DMS79 (cell line): Measurements from ENCODE around the gene GPR153.

Experiments
- DNase-seq: peaks from one replicate; lab custom pipeline; 2025; lab: John Stamatoyannopoulos, UW

Gene GPR153

DNA sequence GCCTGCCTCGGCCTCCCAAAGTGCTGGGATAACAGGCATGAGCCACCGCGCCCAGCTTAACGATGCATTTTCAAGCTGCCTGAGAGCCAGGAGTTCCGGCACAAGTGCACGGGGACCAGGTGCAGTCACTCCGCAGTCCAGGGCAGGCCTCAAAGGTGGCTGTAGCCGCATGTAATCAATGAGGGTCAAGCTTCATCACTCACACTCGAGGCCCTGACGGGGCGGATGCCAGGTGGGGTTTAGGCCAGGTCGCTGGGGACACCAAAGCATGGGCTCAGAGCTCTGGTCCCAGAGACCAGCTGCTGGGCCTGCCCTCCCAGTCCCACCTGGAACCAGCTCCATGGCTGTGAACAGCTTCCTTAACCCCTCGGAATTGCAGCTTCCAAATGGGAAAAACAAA is 26.1 kb upstream of the GPR153 start:
- no peak for DNase-seq

DNA sequence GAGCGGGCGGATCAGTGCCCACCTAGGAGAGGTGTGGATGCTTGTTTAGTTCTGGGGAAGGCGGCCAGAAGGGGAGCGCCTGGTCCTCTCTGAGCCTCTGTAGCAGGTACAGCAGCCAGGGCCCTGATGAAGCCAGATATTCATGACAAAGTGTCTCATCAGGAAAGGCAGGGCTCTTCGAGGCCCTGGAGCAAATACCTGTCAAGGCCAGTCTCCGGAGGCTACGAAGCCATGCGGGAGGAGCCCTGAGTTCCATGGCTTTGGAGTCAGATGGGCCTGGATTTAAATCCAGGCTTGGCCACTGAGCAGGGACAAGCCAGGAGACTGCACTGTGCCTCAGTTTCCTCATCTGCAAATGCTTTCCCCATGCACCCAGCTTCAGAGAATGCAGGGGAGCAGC is 25.4 kb upstream of the GPR153 start:
- no peak for DNase-seq

DNA sequence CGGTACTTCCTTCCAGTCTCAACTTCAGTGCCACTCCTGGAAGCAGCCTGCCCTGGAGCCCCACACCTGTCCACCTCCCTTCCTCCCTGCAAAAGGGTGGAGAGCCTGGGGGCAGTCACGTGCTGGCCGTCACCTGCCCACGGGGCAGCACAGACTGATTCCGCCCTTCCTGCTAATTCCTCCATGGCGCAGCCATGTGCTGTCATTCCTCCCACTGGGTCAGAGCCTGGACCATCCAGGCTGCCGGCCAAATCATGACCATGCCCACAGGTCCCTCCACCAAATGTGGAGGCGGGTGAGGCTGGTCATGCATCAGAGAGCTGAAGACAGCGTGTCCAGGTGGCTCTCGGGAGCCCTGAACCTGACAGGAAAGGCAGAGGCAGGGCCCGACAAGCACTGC is 24.4 kb upstream of the GPR153 start:
- no peak for DNase-seq

DNA sequence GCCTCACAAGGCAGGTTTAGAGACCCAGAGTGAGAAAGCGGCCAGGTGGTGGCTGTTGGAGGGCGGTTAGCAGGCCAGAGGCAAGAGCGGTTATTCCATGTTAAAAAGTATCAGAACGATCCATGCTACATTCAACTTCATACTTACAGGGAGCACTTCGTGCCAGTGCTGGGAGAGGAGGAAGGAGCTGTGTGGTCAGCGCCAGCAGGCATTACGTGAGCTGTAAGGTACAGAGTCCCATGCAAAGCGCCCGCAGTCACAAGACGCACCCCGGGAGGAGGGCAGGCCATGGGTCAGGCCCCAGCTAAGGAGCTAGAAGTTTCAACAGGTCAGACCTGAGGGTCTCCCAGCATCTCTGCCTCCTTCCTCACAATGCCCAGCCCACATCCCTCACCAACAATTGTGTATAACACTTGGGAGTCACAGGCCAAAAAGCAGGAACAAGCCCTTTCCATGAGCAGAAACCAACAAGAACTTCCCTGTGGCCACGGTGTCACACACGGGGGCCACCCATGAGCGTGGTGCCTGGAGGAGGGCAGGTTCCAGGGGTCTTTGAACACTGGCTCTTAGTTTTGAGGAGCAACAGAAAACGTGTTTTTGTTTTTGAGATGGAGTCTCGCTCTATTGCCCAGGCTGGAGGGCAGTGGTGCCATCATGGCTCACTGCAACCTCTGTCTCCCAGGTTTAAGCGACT is 21.8 kb upstream of the GPR153 start:
- DNase-seq: no peak

DNA sequence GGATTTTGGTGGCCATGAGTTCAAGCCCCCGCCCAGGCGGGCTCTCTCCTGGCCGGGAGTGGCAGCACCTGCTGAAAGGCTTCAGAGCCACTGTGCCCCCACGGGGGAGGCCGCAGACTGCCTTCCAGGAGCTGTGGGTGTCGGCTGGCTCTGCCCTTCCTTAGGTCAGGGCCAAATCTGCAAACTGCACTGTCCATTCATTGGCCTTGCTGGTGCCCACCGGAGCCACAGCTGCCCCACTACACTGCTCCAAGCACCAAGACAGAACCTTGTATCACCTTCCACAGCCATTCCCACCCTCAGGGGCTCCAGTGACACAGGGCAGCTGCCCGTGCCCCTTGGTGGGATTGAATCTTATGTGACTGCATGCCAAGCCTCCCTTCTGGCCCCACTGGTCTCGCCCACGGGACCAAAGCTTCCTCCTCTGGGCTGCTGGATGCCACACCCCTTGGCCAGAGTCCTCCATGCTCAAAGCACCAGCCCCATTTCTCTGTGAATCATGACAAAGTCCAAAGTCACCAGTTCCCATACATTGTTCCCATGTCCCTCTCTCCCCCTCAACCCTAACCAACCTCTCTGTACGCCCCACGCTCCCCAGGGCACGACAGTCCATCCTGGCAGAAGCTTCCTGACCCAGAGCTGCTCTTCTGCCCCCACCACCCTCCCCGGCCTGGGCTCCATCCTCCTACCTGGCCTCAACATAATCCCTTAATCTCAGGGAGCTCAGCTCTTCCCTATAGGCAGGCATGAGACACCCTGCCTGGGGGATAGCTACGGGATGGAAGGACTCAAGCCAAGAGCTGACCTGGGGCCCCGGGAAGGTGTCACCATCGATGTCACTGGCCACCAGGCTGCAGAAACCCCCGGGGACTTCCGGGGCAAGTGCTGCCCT is 20.9 kb upstream of the GPR153 start:
- no peak for DNase-seq

DNA sequence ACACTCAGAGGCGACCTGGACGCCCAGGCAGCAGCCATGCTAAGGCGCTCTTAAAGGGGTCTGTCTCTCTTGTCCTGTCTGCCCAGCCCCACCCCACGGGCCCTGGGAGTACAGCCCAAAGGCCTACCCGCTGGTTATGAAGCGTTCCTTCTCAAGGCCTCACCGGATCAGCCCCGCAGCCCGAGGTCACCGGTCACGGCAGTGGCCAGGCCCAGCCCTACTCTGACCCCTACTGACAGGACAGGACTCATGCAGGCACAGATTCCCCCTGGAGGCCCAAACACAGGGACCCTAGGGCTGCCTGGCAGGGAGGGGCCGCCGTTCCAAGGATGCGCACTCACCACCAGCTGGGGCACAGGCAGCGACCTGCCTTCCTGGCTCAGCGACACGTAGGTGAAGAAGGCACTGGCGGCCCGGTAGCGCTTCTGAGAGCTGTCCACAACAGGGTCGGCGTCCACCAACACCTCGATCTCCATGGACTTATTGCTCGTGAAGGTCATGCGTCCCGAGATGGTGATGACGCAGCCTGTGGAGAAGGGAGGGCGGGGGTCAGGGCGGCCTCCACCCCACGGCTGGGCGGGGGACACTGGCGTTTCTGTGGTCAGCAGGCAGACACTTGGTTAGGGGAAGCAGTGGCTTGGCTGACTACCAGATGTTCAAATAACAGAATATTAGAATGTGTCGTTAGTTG is 20.0 kb upstream of the GPR153 start:
- no peak for DNase-seq

DNA sequence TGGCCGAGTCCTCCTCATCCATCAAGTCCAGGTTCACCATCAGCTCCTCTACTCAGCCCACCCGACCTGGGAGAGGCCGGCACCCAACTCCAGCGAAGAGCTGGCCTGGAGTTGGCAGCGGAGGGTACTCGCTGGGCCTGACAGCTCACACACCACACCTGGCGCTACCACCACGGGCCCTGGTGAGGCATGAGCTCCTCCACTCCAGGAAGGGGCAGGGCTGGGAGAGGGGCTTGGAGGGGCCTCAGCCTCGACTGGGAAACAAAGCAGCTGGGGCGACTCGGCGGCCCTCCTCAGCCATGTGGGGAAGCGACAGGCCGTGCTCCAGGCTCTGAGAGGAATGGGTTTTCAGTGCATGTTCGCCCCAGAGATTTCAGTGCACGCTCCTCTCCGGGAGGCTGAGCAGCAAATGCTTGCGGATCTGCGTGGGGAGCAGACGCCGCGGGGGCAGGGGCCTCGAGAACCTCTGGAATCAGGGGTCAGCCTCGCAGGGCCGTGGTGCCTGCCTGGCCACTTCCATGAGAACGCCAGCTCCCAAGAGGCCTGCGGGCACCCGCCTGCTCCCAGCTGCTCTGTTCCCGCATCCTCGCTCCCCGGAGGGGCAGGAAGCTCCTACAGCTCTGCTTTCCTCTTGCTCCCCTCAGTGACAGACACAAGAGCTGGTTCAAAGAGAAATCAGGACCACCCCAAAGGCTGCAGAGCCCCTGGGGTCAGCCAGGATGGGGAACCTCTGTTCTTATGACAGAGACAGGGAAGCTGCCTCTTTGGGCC is 18.9 kb upstream of the GPR153 start:
- DNase-seq: no peak

DNA sequence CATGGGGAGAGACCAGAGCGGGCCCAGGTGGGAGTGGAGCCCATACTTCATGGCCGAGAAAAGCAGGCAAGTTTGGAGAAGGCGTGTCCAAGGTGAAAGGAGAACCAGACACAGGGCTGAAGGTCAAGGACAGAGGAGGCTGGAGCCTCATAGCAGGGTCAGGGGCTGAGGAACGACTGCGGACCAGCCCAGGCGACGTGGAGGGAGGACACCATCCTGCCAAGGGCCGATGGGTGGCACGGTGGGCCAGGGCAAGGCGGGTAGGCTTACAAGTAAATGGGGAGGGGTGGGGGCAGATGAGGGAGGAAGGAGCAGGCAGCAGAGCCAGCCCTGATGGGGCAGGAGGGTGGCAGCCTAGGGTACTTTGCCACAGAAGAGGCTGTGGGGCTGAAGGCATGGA is 18.2 kb upstream of the GPR153 start:
- DNase-seq: no peak

DNA sequence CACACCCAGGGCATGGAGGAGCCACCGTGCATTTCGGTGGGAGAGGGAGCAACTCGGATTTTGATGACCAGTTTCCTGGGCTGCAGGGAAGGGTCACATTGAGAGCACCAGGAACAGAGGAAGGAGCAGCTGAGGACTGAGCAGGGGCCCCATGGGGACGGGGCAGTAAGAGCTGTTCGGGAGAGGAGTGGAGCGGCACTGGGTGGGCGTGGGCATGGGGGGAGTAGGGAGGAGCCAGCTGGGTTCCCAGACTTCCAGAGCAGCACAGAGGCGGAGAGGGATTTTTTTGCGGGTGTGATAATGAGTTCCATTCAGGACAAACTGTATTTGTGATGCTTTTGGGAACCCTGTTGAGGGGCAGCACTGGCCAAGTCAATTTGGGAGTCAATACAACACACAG is 17.4 kb upstream of the GPR153 start:
- no peak for DNase-seq

DNA sequence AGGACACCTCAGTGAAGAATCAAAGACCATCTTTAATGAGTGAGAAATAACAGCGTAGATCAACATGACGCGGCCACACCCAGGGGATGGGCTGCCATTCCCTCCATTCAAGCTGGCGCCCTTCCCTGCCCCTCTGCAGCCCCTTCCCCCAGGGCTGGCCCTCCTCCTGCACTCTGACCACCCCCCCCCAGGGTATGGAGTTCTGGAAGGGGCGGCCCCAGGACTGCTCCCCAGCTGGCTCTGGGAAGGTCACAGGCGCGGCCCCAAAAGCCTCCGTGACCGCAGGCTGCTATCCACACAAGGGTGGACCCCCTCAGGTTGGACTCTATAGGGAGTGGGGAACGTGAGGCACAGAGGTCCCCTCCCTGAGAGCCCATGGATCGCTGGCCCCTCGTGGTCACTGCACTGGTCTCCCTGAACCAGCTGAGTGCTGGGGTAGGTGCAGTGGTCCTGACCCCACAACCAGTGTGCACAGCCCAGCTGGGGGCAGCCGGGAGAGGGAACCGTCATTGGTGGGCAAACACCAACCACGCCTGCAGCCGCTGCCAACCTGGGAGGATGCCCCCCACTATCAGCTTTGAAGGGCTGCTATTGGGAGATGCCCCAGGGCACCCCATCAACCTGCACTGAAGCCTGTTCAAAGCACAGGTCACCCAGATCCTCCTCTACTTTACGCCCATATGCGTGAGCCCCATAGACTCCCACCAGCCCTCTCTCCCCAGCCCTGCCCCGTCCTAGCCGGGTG is 16.1 kb upstream of the GPR153 start:
- DNase-seq: no peak

DNA sequence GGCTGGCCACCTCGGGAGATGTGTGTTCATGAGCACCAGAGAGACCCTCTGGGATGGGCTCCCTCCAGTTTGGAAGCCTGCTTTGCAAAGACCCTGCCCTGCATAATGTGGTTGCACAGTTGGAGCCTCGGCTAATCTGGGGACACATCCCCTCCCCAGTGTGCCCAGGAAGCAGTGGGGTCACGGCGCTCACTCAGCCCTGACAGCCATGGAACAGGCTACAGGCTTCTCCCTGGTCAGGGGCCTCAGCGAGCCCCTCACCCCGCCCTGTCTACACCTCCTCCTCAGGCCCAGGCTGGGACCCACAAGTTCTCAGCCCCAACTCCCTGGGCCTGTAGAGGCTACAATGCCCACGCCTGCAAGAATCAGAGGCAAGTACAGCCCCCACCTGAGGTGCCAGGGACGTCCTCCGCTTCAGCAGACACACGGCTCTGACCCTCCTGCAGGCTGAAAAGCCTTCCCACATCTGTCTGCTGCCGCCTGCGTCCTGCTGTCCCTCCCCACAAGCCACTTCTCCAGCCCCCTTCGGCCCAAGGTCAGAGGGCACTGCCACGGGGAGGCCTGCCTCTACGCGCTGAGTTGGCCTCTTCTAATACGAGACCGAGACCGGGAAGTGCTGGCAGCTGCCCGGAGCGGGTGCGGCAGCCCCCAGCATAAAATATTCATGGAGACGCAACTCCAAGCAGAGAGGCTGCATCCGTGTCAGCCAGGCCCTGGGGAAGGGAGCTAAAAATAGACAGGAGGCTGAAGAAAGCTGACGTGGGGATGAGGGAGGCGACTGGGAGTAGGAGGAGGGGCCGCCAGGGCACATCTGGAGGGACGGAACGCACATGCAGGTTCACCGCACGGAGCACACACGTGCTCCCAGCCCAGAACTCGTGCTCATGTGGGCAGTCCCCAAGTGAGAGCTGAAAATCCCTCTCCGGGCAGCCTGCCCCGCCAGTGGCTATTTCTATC is 15.2 kb upstream of the GPR153 start:
- DNase-seq: no peak

DNA sequence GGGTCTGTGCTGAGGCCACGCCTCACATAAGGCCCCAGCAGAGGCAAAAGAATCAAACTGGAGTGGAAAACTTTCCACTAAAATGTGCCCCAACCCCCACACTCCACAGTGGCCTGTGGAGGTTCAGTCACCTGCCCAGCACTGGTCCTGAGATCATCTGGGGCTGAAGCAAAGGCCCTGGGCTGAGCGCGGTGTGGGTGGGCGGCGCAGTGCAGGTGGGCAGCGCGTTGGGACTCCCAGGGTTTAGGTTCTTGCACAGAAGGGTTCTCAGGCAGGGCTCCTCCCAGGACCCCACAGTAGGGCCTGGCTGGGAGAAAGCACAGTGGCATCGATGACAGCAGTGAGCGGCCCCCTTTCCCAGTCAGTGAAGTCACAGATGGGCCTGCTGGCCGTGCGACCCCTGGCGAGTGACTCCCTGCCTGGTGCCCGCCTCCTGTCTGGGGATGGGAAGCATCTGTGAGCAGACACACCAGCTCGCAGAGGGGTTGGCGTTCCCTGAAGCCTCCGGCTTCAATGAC is 13.8 kb upstream of the GPR153 start:
- no peak for DNase-seq

DNA sequence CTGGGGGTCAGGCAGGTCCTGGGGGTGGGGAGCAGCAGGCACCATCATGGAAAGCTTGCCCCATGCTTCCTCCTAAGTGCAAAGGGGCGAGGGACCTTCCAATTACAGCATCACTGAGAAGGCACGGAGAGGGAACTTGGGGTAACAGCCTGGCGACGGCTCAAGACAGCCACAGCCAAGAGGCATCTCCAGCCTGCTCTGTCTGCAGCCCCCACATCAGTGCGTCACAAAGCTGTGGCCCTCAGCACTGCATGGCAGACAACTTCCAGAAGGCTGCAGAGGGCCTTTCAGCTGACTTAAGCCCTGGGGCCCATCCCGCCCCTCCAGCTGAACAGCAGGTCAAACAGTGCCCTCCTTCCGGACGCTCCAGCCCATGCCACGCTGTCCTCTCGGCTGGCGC is 13.2 kb upstream of the GPR153 start:
- no peak for DNase-seq

DNA sequence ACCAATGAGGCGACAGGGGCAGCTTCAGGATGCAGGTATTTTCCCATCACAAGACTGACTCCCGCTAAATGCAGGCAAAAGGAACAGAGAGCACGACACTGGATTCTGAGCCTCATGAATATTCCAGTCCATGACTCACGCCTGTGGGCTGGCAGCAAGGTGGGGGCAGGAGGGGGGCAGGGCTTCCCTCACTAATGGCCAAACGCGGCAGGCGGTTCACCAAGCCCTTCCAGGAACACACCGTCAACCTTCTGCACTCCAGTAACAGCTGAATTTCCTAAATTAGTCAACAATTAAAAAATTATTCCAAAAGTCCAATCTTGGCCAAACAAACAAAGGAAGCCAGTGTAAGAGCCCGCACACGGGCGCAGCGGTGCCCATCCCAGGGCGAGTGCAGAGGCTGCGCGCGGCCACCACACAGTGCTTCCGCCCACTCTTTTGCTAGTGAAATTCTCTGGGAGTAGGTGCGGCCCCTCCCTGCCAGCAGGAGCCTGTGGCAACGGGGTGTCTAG is 12.5 kb upstream of the GPR153 start:
- DNase-seq: no peak

DNA sequence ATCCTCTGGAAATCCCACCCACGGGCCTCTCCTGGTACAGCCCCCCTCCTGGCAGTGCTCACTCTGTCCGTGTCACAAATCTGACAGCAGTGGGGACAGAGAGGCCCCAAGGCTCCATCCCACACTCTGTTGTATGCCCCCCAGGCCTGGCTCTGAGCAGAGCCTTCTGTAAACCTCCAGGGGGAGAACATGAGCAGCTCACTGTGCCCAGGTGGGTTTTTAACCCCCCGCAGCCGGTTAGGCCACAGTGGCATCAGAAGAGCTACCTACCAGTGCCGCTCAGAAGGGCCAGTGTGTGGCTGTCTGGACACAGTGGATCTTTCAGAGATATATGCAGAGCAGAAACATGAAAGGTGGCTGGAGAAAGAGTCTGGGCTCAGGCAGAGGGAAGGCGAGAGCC is 12.0 kb upstream of the GPR153 start:
- DNase-seq: no peak

DNA sequence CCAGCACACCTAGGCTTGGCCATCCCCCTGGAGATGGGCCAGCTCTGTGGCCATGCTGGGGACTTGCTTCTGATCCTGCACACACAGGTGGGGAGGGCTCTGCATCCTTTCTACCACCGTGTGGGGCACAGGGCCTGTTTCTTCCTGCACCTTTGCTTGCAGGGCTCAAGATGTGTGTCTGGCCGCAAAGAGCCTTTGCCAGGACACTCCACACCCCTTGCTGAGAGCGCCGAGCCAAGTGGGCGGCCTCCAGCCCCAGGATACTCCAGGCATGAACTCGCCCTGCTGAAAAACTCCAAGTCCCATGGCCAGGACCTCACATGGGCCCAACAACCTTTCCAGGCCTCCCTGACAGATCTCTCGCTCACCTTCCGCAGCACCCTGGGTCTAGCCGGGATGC is 11.6 kb upstream of the GPR153 start:
- no peak for DNase-seq

DNA sequence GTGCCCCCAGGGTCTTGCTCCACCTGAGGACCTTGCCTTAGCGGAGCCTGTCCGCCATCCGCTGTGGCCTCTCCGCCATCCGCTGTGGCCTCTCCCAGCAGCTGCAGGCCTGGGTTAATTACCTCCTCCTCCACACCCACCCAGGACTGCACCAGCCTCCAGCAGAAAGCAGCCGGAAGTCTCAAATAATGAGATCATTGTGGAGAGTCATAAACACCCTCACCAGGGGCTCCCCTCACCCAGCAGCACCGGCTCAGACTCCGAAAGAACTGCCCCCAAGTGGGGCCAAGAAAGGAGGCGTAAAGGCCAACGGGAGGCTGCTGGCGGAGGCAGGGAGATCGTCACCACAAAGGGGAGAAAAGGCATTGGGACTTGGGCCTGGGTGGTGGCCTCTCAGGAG is 10.7 kb upstream of the GPR153 start:
- no peak for DNase-seq

DNA sequence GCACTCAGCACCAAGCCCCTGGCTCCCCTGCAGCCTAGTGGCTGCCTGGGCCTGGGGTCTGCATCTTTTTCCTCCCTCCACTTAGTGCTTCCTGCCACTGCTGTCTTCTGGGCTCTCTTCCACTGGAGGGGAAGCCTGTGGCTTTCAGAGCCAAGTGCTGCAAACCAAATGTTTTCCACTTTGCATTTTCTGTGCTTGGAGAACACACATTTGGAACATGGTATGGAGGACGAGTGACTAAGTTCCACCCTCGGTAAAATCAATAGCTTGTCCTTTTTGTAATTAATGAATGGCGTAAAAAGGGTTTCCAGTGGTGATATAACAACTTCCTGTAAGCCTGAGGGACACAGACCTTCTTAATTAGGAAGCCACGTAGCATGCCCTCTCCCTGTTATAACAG is 10.1 kb upstream of the GPR153 start:
- DNase-seq: no peak

DNA sequence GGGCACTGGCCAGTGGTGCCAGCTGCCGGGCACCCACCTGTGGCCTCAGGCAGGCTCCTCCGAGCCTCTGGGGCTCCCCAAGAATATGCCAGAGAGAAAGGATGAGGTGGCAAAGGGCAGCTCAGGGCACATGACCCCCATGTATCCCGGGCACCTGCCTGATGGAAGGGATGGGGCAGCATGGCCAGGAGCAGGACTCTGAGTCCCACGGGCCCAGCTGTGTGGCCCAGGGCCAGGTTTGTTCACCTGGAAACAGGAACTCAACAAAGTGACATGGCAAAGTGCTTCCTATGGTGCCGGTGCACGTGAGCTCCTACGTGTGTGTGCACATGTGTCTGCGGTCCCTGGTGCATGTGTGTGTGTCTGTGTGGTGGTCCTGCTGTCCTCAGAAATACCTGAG is 9.5 kb upstream of the GPR153 start:
- DNase-seq: no peak
